Type B pancreatic cell (in vitro differentiated cells): Measurements from ENCODE around the gene GLDN. TPM values are rescaled to one million over a fixed set of nuclear protein-coding genes. Genes with fewer than 3 reads are reported as not detected.

ENCODE experiments used
- DNase-seq: peaks from one replicate; pipeline ENCODE4 v3.0.0; 2021; ENCODE audit warnings: mixed read lengths; ENCODE audit not compliant: unreplicated experiment; ENCODE audit errors: extremely low spot score
- H3K27ac Mint-ChIP-seq: 2 replicates; pipeline ENCODE4 v1.8.0; 2021; ENCODE audit warnings: mild to moderate bottlenecking, mixed read lengths
- H3K27me3 Mint-ChIP-seq: 2 replicates; pipeline ENCODE4 v1.8.0; 2021; ENCODE audit warnings: mixed read lengths
- H3K36me3 Mint-ChIP-seq: 2 replicates; pipeline ENCODE4 v1.8.0; 2021; ENCODE audit warnings: mixed read lengths
- H3K4me1 Mint-ChIP-seq: one replicate; pipeline ENCODE4 v1.8.0; 2021; ENCODE audit warnings: mixed read lengths; ENCODE audit not compliant: unreplicated experiment
- H3K4me3 Mint-ChIP-seq: 2 replicates; pipeline ENCODE4 v1.8.0; 2021; ENCODE audit warnings: mild to moderate bottlenecking, mixed read lengths
- H3K9me3 Mint-ChIP-seq: 2 replicates; pipeline ENCODE4 v1.8.0; 2021; ENCODE audit warnings: mixed read lengths
- CTCF ChIP-seq: fragments of 200-600 bp; sonication (generic); conservative IDR thresholded peaks from 2 replicates; pipeline ENCODE4 v1.5.0; 2021; ENCODE audit warnings: antibody characterized with exemption, mild to moderate bottlenecking
- total RNA-seq: library from RNA; stranded (reverse); gene quantifications from 2 replicates; pipeline ENCODE4 v1.2.1, GENCODE V29; 2021; ENCODE audit warnings: low replicate concordance

The GLDN gene
- total RNA-seq, 1 donor from 2014 or later = 0.68 TPM

GRCh38 chr15:51318382-51319150 lies 22.9 kb upstream of the GLDN start:
- TF ChIP-seq CTCF = no peak
- H3K27me3 Mint-ChIP-seq = no peaks in the 10 kb centered on the region
- peaks cover 9% of the 10 kb centered on the region for H3K9me3 Mint-ChIP-seq
- no peak overlapping the region for H3K4me3 Mint-ChIP-seq
- H3K36me3 Mint-ChIP-seq = no peaks in the 10 kb centered on the region
- no peak overlapping the region for H3K27ac Mint-ChIP-seq
- DNase-seq = no peak
- H3K4me1 Mint-ChIP-seq = no peaks in the 10 kb centered on the region

- Mint-ChIP-seq H3K27me3 (no peaks in the 10 kb centered on the region), H3K9me3 (peaks cover 6% of the 10 kb centered on the region), H3K4me3 (no peak overlapping the region)
Observed at GRCh38 chr15:51319539-51319938, 21.9 kb upstream of the GLDN start.

GRCh38 chr15:51320843-51321242 lies 20.6 kb upstream of the GLDN start:
- Mint-ChIP-seq H3K36me3 (no peaks in the 10 kb centered on the region), H3K4me1 (no peaks in the 10 kb centered on the region), H3K9me3 (no peaks in the 10 kb centered on the region), H3K27me3 (no peaks in the 10 kb centered on the region), H3K27ac (no peak overlapping the region), H3K4me3 (no peak overlapping the region)
- TF ChIP-seq CTCF = no peak
- DNase-seq = no peak

More at GRCh38 chr15:51319539-51319938, 21.9 kb upstream of the GLDN start:
- no peak for TF ChIP-seq CTCF
- no peak overlapping the region for H3K27ac Mint-ChIP-seq
- H3K36me3 Mint-ChIP-seq = no peaks in the 10 kb centered on the region
- no peaks in the 10 kb centered on the region for H3K4me1 Mint-ChIP-seq
- no peak for DNase-seq

- DNase-seq = no peak
- Mint-ChIP-seq H3K36me3 (no peaks in the 10 kb centered on the region), H3K9me3 (no peaks in the 10 kb centered on the region), H3K4me3 (no peak overlapping the region), H3K27ac (no peak overlapping the region), H3K4me1 (no peaks in the 10 kb centered on the region), H3K27me3 (no peaks in the 10 kb centered on the region)
- TF ChIP-seq CTCF = no peak
Observed at GRCh38 chr15:51321316-51321715, 20.1 kb upstream of the GLDN start.

- no peak overlapping the region for H3K27ac Mint-ChIP-seq
Observed at GRCh38 chr15:51322621-51323296, 18.7 kb upstream of the GLDN start.

More at GRCh38 chr15:51322621-51323296, 18.7 kb upstream of the GLDN start:
- no peak for TF ChIP-seq CTCF
- DNase-seq = no peak
- Mint-ChIP-seq H3K4me3 (no peak overlapping the region), H3K27me3 (no peaks in the 10 kb centered on the region), H3K36me3 (no peaks in the 10 kb centered on the region), H3K4me1 (no peaks in the 10 kb centered on the region), H3K9me3 (no peaks in the 10 kb centered on the region)
